Posterior vena cava (tissue), 2 donors: ENCODE data around the gene HTR1A. TPM values are rescaled to one million over a fixed set of nuclear protein-coding genes. Genes with fewer than 3 reads are reported as not detected.

Experiments
- DNase-seq: peaks from one replicate; pipeline ENCODE4 v3.0.0-alpha.2; 2020; ENCODE audit warnings: low spot score
- intact Hi-C, 2 donors: fragments of 100-400 bp; cut with DNase I; formaldehyde crosslinking; loops; one replicate each; pipeline versions ENCODE4 v1.14.1 to v1.14.2; 2022 to 2023
- total RNA-seq, 2 donors: library from RNA; stranded (reverse); fragmentation: NEBNext Ultra II Directional; extraction: Animal tissue kit (Norgen Biotek cat#: 25700); gene quantifications; one replicate each; pipeline ENCODE4 v1.2.1, GENCODE V29; 2021
- donor health status: DM: yes; HTN: yes; CAD: no.
- donor health status: DM: yes; HTN: yes; CAD: no.

The HTR1A gene
- total RNA-seq, 2 donors from 2014 or later: not detected

DNA sequence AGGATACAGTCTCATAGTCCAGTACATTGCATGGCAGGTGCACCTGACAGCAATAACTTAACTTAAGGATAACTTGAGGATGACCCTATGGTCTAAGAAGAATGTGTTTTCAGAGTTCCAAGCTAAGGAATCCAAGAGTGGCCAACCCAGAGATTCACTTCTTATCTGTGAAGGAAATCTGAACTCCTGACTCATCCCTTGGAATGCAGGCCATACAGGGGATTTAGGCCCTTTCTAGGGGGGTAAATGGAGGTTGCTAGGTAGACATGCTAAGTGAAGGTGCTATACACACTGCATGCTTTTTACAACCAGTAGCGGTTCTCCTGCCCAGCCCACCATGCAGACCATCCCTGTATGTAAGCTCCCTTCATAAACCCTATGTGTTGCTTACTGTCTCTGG, 50.4 kb downstream of the HTR1A start:
- DNase-seq: no peak
- intact Hi-C loops: no loop called here

Other genes with a start within 250 kb of the HTR1A start
- 10 to 100 TPM; 49.6 to 50.7 TPM for gene RNF180, start 203.4 kb upstream of the HTR1A start, total RNA-seq